ENCODE data around the gene CDK2AP2.

CDK2AP2 gene

DNA sequence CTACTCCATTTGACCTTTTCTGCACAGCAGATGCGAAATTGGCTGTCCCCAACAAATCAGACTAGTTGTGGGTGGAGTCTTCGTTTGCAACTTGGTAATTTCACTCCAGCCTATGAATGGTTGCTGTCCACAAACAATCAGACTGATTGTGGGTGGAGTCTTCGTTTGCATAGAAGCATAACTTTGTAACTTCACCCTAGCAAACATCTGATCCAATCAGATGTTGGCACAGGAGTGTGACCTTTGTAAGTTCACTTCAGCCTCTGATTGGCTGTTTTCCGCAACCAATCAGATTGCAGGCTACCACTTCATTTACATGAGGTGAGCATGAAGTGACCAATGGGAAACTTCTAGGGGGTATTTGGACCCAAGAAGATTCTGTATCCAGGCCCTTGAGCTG is 31.6 kb upstream of the CDK2AP2 start:
- Histone ChIP-seq H3K4me3 (ENCODE audit: low read depth, low read length) (no peak overlapping the region), H3K36me3 (ENCODE audit: control insufficient read depth, insufficient read depth, low read length) (no peaks in the 10 kb centered on the region), H3K4me1 (ENCODE audit: control insufficient read depth, insufficient read depth, low read length) (peaks cover 4% of the 10 kb centered on the region), H3K27me3 (ENCODE audit: control insufficient read depth, insufficient read depth, low read length) (no peaks in the 10 kb centered on the region), H3K9ac (ENCODE audit: low read depth, low read length) (no peak overlapping the region), H3K9me3 (ENCODE audit: control insufficient read depth, insufficient read depth, low read length) (no peaks in the 10 kb centered on the region)

DNA sequence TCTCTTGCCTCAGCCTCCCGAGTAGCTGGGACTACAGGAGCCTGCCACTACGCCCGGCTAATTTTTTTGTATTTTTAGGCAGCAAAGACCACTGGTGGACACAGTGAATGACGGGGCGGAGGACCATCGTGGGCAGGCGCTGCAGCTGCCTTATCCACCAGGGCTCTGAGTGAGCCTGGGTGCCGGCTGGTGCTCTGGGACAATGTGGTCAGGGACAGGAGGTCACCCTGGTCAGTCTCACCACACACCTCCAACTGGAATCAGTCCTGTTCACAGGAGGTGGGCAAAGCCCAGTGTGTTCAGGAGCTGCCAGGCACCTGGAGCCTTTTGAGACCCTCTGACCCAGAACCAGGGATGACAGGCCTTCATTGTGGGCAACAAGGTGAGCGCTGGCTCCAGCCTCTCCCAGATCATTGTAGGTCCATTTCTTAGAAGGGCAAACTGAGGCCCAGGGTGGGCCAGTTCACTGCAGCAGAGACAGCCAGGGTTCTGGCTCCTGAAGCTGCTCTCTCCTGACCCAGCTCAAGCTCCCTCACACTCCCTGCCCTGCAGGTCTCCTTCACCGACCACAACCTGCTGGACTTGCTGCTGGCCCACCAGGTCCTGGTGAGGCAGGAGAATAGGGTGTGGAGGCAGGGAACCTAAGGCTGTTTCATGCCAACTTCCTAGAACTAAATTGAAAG is 31.0 kb upstream of the CDK2AP2 start:
- no peak overlapping the region for H3K4me3 ChIP-seq (ENCODE audit: low read depth, low read length)
- no peak overlapping the region for H3K9ac ChIP-seq (ENCODE audit: low read depth, low read length)
- peaks cover 4% of the 10 kb centered on the region for H3K4me1 ChIP-seq (ENCODE audit: control insufficient read depth, insufficient read depth, low read length)
- no peaks in the 10 kb centered on the region for H3K27me3 ChIP-seq (ENCODE audit: control insufficient read depth, insufficient read depth, low read length)
- no peaks in the 10 kb centered on the region for H3K36me3 ChIP-seq (ENCODE audit: control insufficient read depth, insufficient read depth, low read length)
- H3K9me3 ChIP-seq (ENCODE audit: control insufficient read depth, insufficient read depth, low read length) = peaks cover 2% of the 10 kb centered on the region

DNA sequence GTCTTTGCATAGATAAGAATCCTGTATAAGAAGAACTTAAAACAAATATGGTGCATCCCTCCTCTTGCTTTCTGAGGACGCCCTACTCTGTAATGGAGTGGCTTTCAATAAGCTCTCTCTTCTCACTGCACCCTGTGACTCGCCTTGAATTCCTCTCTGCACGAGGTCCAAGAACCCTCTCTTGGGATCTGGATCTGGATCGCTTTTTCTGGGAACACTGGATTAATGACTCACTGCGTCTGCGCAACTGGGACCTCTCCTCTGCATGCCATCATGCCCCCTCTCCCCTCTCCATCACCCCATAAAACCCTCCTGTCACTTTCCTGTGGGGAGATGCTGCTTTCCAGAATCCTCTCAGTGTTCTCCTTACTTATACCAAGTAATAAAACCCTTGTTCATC is 30.3 kb upstream of the CDK2AP2 start:
- peaks cover 9% of the 10 kb centered on the region for H3K9me3 ChIP-seq (ENCODE audit: control insufficient read depth, insufficient read depth, low read length)
- H3K4me1 ChIP-seq (ENCODE audit: control insufficient read depth, insufficient read depth, low read length) = peaks cover 4% of the 10 kb centered on the region
- no peaks in the 10 kb centered on the region for H3K27me3 ChIP-seq (ENCODE audit: control insufficient read depth, insufficient read depth, low read length)
- H3K36me3 ChIP-seq (ENCODE audit: control insufficient read depth, insufficient read depth, low read length) = no peaks in the 10 kb centered on the region
- H3K9ac ChIP-seq (ENCODE audit: low read depth, low read length) = no peak overlapping the region
- no peak overlapping the region for H3K4me3 ChIP-seq (ENCODE audit: low read depth, low read length)

DNA sequence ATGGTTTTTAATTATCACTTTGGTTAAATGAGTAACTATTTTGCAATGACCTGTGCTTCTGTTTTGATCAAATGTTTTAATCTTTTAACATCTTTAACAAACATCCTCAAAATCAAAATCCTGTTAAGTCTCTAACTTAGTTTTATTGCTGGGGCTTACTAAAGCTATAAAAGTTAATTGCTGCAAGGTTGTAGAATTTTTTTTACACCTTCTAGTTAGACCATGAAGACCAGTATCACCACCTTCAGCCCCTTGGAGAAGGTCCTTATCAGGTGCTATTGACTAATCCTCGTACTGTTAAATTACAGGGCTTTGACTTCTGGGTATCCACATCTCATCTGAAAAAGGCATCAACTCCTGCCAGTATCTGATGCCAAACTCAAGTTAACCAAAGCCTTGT is 27.6 kb upstream of the CDK2AP2 start:
- H3K4me1 ChIP-seq (ENCODE audit: control insufficient read depth, insufficient read depth, low read length) = no peaks in the 10 kb centered on the region
- H3K4me3 ChIP-seq (ENCODE audit: low read depth, low read length) = no peak overlapping the region
- no peaks in the 10 kb centered on the region for H3K36me3 ChIP-seq (ENCODE audit: control insufficient read depth, insufficient read depth, low read length)
- H3K9ac ChIP-seq (ENCODE audit: low read depth, low read length) = no peak overlapping the region
- H3K9me3 ChIP-seq (ENCODE audit: control insufficient read depth, insufficient read depth, low read length) = peaks cover 10% of the 10 kb centered on the region
- no peaks in the 10 kb centered on the region for H3K27me3 ChIP-seq (ENCODE audit: control insufficient read depth, insufficient read depth, low read length)

DNA sequence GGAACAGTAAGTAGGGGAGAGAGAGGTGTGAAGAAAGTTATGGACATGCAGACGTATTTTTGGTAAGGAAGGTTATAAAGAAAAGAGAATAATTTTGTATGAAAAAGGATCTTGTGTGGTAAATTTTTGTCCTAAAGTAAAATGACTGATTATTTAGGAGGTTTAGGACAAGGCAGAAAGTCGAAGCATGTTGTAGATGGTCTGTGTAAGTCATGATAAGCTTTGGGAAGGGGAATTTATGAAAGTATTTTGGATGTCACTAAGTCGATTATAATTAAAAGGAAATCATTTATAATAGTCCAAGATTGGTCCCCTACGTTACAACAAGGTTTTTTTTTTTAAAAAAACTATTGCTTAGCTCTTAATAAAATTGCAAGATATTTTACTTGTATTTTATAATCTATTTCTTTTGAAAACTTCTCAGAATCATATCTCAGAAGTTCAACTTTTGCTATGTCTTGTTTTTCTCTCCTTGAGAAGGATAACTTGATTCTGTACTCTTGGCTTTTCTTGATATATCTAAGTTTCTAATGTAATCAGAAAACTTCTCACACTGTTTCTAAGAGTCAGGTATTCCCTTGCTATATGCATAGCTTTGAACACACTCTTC is 26.2 kb upstream of the CDK2AP2 start:
- Histone ChIP-seq H3K4me3 (ENCODE audit: low read depth, low read length) (no peak overlapping the region), H3K4me1 (ENCODE audit: control insufficient read depth, insufficient read depth, low read length) (no peaks in the 10 kb centered on the region), H3K36me3 (ENCODE audit: control insufficient read depth, insufficient read depth, low read length) (no peaks in the 10 kb centered on the region)

DNA sequence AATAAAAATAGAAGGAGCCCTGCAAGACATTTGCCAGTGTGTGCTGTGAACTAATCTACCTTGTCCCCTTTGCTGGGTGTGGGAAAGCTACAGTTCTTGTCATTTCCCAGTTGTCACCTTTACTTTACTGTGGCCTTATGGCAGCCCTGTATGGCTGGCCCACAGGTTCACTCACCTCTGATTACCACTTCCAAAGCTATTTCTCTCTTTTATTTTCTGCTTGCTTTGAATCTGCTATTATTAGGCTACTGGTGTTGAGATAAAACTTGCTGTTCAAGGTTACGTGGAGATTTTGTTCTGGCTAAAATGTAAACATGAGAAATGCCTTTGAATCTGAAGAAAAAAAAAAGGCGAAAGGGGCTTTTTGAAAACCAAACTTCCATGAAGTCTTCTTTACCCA is 24.9 kb upstream of the CDK2AP2 start:
- Histone ChIP-seq H3K4me3 (ENCODE audit: low read depth, low read length) (no peak overlapping the region), H3K4me1 (ENCODE audit: control insufficient read depth, insufficient read depth, low read length) (no peaks in the 10 kb centered on the region), H3K9me3 (ENCODE audit: control insufficient read depth, insufficient read depth, low read length) (peaks cover 10% of the 10 kb centered on the region), H3K9ac (ENCODE audit: low read depth, low read length) (no peak overlapping the region), H3K36me3 (ENCODE audit: control insufficient read depth, insufficient read depth, low read length) (no peaks in the 10 kb centered on the region), H3K27me3 (ENCODE audit: control insufficient read depth, insufficient read depth, low read length) (no peaks in the 10 kb centered on the region)

More for the DNA sequence above, 26.2 kb upstream of the CDK2AP2 start:
- H3K27me3 ChIP-seq (ENCODE audit: control insufficient read depth, insufficient read depth, low read length) = no peaks in the 10 kb centered on the region
- H3K9ac ChIP-seq (ENCODE audit: low read depth, low read length) = no peak overlapping the region
- peaks cover 10% of the 10 kb centered on the region for H3K9me3 ChIP-seq (ENCODE audit: control insufficient read depth, insufficient read depth, low read length)

DNA sequence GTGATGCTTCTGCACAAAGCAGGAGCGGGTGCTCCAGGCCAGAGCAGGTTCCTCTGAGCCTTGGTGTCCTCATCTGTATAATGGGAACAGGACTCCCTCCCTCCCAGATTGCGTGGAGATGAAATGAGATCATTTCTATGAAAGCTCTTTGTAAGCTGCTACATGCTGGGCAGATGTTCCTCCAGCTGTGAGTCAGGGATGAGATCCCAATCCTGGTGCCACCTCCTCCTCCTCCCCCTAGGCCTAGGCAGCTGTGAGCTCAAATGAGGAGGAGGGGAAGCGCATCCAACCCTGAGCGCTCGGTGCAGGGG is 22.3 kb upstream of the CDK2AP2 start:
- no peak overlapping the region for H3K4me3 ChIP-seq (ENCODE audit: low read depth, low read length)
- H3K36me3 ChIP-seq (ENCODE audit: control insufficient read depth, insufficient read depth, low read length) = no peaks in the 10 kb centered on the region
- peaks cover 10% of the 10 kb centered on the region for H3K9me3 ChIP-seq (ENCODE audit: control insufficient read depth, insufficient read depth, low read length)
- H3K27me3 ChIP-seq (ENCODE audit: control insufficient read depth, insufficient read depth, low read length) = no peaks in the 10 kb centered on the region
- no peaks in the 10 kb centered on the region for H3K4me1 ChIP-seq (ENCODE audit: control insufficient read depth, insufficient read depth, low read length)
- H3K9ac ChIP-seq (ENCODE audit: low read depth, low read length) = no peak overlapping the region

DNA sequence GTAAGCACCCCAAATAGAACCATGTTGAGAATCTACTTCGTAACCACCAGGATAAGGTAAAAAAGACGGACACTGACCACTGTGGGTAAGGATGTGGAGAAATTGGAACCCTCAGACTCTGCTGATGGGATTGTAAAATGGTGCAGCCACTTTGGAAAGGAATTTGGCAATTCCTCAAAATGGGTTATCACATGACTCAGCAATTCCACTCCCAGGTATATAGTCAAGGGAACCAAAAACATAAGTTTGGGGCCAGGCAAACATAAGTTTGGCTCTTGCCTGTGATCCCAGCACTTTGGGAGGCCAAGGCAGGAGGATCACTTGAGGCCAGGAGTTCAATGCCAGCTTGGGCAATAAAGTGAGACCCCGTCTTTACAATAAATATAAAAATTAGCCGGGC is 20.4 kb upstream of the CDK2AP2 start:
- H3K27me3 ChIP-seq (ENCODE audit: control insufficient read depth, insufficient read depth, low read length) = no peaks in the 10 kb centered on the region
- H3K9ac ChIP-seq (ENCODE audit: low read depth, low read length) = no peak overlapping the region
- H3K4me1 ChIP-seq (ENCODE audit: control insufficient read depth, insufficient read depth, low read length) = no peaks in the 10 kb centered on the region
- H3K36me3 ChIP-seq (ENCODE audit: control insufficient read depth, insufficient read depth, low read length) = no peaks in the 10 kb centered on the region
- H3K9me3 ChIP-seq (ENCODE audit: control insufficient read depth, insufficient read depth, low read length) = peaks cover 2% of the 10 kb centered on the region
- no peak overlapping the region for H3K4me3 ChIP-seq (ENCODE audit: low read depth, low read length)

DNA sequence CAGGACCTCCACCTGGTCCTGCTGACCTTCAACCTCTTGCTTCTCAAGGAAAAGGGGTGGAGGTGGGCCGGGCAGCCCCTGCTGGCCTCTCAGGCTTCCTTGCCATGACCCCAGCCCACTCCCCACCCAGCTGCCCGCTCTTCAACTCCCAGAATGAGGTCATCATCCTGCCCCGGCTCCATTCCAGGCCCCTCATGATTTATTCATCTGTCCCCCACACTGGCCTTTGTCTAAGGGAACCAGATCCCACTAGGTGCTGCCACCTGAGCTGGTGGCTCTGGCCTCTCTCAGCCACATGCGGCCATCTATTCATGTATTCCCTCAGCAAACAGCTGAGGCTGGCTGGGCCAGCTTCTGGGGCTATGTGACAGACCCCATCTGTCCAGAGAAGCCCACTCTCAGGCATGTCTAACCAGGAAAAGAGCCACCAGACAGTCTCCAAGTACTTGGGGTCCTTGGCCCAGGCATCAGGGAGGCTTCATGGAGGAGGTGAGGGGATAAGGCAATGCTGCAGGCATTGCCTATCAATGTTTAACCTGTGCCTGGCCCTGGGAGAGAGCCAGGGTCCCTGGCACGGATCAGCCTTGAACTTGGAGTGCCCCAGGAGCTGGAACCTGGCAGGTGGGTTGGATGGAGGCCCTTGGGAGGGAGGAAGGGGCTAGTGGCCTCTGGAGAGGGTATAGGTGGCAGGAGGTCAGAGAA is 17.5 kb upstream of the CDK2AP2 start:
- no peaks in the 10 kb centered on the region for H3K9me3 ChIP-seq (ENCODE audit: control insufficient read depth, insufficient read depth, low read length)
- H3K36me3 ChIP-seq (ENCODE audit: control insufficient read depth, insufficient read depth, low read length) = no peaks in the 10 kb centered on the region
- no peaks in the 10 kb centered on the region for H3K27me3 ChIP-seq (ENCODE audit: control insufficient read depth, insufficient read depth, low read length)
- H3K4me3 ChIP-seq (ENCODE audit: low read depth, low read length) = no peak overlapping the region
- H3K9ac ChIP-seq (ENCODE audit: low read depth, low read length) = no peak overlapping the region
- no peaks in the 10 kb centered on the region for H3K4me1 ChIP-seq (ENCODE audit: control insufficient read depth, insufficient read depth, low read length)

DNA sequence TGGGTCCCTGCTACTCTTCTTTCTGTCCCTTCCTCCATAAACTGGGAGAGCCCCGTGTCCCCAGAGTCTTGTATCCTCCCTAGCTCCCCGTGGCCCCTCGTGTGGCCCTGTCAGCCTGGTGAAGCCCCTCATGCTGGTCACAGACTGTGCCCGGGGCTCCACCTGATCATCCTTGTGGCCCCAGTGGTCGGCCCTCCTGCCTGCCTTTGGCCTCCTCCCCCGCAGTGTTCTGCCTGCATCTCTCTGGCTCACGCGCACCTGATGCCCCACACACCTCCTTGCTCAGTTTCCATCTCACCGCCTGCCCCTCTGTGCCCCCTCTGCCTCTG is 16.5 kb upstream of the CDK2AP2 start:
- no peak overlapping the region for H3K9ac ChIP-seq (ENCODE audit: low read depth, low read length)
- no peaks in the 10 kb centered on the region for H3K9me3 ChIP-seq (ENCODE audit: control insufficient read depth, insufficient read depth, low read length)
- H3K4me1 ChIP-seq (ENCODE audit: control insufficient read depth, insufficient read depth, low read length) = no peaks in the 10 kb centered on the region
- no peaks in the 10 kb centered on the region for H3K36me3 ChIP-seq (ENCODE audit: control insufficient read depth, insufficient read depth, low read length)
- H3K27me3 ChIP-seq (ENCODE audit: control insufficient read depth, insufficient read depth, low read length) = no peaks in the 10 kb centered on the region
- no peak overlapping the region for H3K4me3 ChIP-seq (ENCODE audit: low read depth, low read length)

DNA sequence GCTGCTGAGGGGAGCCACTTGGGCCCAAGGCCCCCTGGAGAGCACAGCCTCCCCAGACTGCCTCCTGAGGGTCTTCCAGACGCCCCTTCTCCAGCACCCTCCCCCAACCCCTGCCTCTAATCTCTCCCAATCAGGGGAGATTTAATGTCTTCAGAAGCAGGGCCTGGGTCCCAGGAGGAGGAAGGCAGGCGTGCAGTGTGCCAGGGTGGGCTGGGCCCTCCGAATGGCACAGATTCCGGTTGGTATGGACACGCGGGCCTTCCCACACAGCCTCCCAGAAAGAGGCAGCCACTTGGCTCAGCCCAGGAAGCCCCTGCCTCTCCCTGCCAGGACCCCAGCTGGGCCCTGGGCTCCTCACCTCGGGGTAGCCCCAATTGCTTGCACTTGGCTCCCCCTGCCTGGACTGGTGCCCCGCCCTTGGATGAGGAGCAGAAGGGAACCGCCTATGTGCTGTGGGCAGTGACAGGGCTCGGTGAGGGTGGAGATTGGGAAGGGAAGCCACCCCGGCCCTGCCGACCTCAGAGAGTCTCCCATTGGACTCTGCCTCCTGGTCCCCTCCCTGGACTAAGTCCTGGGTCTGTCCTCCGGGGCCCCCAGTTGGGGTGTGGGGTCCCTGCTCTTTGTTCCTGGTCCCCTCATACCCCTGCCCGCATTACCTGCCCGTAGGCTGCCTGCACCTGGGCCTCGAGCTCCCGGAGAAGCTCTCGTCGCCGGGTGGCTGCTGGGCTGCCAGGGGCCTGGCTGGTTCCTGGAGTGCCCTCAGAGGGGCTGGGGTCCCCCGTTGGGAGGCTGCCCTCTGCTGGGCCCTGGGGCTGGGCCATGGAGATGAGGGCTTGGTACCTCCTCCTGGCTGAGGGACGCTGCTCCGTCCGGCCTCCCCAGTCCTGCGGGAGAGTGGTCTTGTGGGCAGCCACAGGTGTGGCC is 15.9 kb upstream of the CDK2AP2 start:
- Histone ChIP-seq H3K4me3 (ENCODE audit: low read depth, low read length) (no peak overlapping the region), H3K9ac (ENCODE audit: low read depth, low read length) (no peak overlapping the region), H3K9me3 (ENCODE audit: control insufficient read depth, insufficient read depth, low read length) (no peaks in the 10 kb centered on the region), H3K4me1 (ENCODE audit: control insufficient read depth, insufficient read depth, low read length) (no peaks in the 10 kb centered on the region), H3K36me3 (ENCODE audit: control insufficient read depth, insufficient read depth, low read length) (no peaks in the 10 kb centered on the region), H3K27me3 (ENCODE audit: control insufficient read depth, insufficient read depth, low read length) (no peaks in the 10 kb centered on the region)
